HG02763 (cell line): ENCODE measurements around the gene DOC2A.

Experiments used
- ATAC-seq: cut with Tn5 transposase; IDR thresholded peaks from one replicate; pipeline ENCODE4 v1.9.1; 2021; ENCODE audit warnings: mild to moderate bottlenecking, moderate library complexity; ENCODE audit not compliant: unreplicated experiment

Gene DOC2A

DNA sequence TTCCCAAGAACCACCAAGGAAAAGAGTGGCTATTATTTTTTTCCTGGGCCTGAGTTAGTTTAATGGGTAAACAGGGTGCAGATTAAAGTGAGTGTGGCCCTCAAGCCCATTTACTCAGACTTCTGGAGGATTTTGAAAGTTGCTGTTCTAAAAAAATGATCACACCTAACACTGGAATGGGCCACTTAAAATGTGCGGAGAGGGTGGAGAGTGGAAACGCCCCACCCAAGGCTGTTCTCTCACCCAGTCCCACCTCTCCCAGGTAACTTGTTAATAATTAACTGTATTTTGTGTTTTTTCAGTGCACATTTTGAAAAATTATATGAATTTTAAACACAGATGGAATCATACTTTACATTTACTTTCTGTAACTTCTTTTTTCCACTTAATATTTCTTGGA lies 20.8 kb downstream of the DOC2A start:
- ATAC-seq, result no peak

DNA sequence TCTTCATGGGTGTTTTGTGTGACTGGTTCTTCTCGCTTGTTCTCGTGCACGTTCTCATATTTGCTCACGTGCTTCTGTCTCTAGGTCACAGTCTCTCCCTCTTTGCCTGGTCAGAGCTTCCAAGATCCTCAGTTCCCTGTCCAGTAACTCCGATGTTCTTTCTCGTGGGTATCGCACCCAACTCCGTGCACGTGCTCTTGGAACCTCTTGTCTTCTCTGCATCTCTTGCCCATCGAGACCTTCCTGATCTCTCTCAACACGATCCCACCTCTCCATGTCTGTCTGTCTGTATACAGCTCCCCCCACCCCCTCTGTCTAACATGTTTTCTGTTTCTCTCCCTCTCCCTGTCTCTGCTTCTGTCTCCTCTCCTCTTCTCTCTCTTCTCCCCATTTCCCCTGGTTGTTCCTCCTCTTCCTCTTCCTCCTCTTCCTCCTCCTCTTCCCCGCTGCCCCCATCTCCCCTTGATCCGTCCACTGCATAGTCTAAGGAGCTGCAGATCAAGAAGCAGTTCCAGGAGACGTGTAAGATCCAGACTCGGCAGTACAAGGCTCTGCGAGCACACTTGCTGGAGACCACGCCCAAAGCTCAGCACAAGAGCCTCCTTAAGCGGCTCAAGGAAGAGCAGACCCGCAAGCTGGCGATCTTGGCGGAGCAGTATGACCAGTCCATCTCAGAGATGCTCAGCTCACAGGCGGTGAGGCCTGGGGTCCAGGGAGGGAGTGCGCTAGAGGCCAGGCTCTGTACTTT lies 21.5 kb downstream of the DOC2A start:
- ATAC-seq, result no peak

DNA sequence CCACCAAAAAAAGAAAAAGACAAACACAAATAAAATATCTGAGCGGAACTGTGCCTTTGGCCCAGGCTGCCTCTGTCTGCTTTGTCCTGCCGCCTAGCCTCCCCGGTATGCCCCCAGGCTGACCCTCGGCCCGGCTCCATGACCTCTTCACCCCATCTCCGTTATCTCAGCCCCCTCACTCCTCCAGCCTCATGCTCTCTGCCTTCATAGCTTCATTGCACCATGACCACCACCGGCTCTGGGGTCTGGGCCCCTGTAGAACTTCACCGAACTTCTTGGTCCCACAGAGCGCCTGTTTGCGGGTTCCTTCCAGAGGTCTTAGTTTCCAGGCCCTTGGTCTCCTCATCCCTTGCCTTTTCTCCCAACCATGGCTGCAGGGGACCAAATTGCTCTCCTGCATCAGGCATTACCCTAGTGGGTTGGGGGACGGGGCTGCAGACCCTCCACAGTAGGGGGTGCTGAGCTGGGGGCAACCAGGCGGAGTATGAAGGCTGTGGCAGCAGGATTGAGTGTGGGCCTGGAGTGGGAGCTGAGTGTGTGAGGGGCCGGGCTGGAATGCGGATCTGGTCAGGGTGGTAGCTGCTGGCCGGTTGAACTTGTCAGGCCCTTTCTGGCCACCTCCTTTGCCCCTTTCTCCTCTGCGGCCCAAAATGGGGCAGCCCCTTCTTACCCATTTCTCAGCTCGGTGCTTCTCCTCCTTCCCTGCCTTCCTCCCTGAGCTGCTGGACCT lies 22.3 kb downstream of the DOC2A start:
- ATAC-seq, result no peak

DNA sequence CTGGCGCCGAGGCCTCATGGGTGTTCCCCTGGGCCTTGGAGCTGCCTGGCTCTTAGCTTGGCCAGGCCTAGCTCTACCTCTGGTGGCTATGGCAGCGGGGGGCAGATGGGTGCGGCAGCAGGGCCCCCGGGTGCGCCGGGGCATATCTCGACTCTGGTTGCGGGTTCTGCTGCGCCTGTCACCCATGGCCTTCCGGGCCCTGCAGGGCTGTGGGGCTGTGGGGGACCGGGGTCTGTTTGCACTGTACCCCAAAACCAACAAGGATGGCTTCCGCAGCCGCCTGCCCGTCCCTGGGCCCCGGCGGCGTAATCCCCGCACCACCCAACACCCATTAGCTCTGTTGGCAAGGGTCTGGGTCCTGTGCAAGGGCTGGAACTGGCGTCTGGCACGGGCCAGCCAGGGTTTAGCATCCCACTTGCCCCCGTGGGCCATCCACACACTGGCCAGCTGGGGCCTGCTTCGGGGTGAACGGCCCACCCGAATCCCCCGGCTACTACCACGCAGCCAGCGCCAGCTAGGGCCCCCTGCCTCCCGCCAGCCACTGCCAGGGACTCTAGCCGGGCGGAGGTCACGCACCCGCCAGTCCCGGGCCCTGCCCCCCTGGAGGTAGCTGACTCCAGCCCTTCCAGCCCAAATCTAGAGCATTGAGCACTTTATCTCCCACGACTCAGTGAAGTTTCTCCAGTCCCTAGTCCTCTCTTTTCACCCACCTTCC lies 23.3 kb downstream of the DOC2A start:
- no peak for ATAC-seq

DNA sequence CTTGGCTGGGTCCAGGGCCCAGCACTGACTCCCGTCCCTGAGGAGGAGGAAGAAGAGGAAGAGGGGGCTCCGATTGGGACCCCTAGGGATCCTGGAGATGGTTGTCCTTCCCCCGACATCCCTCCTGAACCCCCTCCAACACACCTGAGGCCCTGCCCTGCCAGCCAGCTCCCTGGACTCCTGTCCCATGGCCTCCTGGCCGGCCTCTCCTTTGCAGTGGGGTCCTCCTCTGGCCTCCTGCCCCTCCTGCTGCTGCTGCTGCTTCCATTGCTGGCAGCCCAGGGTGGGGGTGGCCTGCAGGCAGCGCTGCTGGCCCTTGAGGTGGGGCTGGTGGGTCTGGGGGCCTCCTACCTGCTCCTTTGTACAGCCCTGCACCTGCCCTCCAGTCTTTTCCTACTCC lies 23.9 kb downstream of the DOC2A start:
- no peak for ATAC-seq

DNA sequence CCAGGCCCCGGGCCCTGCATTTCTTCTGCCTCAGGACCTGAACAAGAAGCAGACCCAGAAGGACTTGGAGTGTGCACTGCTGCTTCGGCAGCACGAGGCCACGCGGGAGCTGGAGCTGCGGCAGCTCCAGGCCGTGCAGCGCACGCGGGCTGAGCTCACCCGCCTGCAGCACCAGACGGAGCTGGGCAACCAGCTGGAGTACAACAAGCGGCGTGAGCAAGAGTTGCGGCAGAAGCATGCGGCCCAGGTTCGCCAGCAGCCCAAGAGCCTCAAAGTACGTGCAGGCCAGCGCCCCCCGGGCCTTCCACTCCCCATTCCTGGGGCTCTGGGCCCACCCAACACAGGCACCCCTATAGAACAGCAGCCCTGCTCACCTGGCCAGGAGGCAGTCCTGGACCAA lies 24.6 kb downstream of the DOC2A start:
- no peak for ATAC-seq

DNA sequence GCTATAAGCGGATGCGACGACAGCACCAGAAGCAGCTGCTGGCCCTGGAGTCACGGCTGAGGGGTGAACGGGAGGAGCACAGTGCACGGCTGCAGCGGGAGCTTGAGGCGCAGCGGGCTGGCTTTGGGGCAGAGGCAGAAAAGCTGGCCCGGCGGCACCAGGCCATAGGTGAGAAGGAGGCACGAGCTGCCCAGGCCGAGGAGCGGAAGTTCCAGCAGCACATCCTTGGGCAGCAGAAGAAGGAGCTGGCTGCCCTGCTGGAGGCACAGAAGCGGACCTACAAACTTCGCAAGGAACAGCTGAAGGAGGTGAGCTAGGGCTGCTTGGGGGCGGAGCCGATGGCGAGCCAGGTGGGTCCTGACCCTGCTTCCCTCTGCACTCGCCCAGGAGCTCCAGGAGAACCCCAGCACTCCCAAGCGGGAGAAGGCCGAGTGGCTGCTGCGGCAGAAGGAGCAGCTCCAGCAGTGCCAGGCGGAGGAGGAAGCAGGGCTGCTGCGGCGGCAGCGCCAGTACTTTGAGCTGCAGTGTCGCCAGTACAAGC lies 25.5 kb downstream of the DOC2A start:
- no peak for ATAC-seq

DNA sequence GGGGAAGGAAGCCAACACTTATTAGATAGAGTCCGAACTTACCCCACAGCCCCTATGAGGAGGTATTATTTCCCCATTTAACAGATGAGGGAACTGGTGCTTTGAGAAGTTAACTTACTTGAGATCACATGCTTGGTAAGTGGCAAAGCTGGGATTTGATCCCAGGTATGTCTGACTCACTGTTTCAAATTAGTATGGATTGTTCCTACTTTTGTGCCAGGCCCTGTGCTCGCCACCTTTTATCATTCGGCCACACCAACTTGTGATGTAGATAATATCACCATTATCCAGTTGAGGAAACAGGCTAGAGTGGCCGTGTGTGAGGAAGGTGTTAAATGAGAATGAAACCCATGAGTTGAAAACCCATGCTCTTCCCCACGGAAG lies 26.1 kb downstream of the DOC2A start:
- no peak for ATAC-seq

DNA sequence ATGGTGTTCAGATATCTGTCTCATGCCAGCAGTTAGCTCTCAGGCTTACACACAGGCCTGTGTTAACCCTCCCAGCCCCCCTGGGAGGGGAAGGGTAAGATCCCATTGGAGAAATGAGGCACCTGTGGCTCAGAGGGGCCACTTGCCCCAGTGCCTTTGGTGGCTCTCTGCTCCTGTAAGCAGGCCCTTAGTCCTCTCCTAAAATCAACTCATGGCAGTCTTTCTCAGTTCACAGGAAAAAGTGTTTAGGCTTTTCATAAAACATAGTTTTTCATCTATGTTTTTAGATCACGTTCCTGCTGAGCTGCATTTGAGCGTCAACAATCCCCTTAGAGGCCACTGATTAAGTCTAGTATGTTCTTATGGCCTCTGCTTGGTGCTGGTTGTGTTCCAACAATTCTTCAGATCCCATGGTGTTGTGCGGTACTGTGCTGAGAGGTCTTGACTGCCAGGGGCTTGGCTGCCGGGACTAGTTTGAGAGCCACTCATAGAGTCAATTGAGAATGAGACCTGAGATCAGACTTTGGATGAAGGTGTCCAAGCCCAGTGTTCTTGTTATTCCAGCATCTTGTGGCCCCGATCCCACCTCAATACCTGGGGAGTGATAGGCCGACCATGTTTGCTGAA lies 26.6 kb downstream of the DOC2A start:
- no peak for ATAC-seq

DNA sequence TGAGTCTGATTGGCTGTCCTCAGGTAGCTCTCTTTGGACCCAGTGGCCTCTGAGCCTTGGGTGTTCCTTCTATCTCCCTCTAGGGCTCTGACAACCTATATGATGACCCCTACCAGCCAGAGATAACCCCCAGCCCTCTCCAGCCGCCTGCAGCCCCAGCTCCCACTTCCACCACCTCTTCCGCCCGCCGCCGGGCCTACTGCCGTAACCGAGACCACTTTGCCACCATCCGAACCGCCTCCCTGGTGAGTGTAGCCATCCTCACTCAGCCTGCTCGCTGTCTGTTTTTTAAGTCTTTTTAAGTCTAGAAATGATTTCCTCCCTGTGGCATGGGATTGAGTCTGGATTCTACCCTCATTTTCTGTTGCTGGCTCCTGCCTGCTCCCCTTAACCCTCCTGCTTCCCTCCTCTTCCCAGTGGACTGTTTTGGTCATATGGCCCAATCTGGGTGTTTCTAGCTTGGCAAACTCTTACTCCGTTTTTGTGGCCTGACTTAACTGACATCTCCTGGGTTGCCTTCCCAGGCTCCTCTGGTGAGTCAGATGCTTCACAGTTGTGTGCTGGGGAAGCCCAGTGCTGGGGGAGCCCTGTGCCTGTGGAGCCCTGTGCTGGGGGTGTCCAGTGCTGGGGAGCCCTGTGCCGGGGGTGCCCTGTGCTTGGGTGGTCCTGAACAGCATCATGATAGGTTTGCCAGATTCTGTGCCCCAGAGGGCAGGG lies 27.2 kb downstream of the DOC2A start:
- no peak for ATAC-seq

DNA sequence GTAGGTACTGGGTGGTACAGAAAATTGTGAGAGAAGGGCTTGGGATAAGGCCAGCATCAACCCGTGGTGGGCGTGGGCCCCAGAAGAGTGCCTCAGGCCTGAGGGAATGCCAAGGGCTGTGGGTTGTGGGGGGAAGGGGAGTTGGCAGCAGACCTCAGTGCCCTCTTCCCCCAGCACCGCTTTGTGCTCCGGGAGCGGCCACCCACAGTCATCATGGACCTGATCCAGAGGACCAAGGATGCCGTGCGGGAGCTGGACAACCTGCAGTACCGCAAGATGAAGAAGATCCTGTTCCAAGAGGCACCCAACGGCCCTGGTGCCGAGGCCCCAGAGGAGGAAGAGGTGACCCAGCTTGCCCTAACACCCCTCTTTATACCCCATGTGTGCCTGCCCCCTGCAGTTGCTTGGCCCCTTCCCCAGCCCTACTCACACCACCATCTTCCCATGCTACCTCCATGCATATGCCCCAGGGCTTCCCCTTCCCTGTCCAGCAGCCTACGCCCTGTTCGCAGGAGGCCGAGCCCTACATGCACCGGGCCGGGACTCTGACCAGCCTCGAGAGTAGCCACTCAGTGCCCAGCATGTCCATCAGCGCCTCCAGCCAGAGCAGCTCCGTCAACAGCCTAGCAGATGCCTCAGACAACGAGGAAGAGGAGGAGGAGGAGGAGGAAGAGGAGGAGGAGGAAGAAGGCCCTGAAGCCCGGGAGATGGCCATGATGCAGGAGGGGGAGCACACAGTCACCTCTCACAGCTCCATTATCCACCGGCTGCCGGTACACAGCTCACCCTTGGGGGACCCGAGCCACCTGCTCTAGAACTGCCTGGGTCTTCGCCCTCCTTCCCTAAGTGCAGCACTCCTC lies 28.0 kb downstream of the DOC2A start:
- ATAC-seq, result no peak

DNA sequence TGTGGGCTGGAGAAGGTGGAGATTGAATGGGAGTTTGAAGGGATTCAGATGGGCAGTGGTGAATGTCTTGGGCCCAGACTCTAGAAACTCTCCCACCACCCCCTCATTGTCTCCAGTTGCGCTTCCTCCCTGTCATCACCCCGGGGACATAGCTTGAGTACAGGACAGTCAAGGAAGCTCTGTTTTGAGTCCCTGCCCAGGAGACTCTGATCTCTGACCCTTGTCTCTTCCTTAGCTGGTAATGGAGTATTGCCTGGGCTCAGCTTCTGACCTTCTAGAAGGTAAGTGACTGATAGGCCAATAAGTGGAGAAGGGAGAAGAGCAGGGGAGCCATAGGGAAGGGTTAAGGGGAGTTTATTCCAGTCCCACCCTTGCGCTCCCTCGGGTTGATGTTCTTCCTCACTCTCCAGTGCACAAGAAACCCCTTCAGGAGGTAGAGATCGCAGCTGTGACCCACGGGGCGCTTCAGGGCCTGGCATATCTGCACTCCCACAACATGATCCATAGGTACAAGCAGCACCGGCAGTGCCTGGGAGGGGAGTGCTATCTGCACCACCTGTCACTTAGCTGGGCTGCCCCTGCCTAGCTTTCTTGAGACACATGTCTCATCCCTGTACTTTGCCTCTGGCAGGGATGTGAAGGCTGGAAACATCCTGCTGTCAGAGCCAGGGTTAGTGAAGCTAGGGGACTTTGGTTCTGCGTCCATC lies 32.1 kb downstream of the DOC2A start:
- ATAC-seq, result no peak

DNA sequence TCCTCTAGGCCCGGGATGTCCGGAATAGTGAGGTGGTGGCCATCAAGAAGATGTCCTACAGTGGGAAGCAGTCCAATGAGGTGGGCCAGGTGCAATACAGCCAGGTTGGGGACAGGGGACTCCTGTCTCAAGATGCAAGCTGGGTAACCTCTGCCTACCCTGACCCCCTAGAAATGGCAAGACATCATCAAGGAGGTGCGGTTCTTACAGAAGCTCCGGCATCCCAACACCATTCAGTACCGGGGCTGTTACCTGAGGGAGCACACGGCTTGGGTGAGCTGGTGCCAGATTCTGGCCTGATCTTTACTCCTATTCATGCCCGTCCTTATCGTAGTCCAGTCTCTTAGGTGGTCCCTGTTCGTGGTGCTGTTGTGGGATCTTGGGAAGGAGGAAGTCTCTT lies 32.7 kb downstream of the DOC2A start:
- no peak for ATAC-seq

DNA sequence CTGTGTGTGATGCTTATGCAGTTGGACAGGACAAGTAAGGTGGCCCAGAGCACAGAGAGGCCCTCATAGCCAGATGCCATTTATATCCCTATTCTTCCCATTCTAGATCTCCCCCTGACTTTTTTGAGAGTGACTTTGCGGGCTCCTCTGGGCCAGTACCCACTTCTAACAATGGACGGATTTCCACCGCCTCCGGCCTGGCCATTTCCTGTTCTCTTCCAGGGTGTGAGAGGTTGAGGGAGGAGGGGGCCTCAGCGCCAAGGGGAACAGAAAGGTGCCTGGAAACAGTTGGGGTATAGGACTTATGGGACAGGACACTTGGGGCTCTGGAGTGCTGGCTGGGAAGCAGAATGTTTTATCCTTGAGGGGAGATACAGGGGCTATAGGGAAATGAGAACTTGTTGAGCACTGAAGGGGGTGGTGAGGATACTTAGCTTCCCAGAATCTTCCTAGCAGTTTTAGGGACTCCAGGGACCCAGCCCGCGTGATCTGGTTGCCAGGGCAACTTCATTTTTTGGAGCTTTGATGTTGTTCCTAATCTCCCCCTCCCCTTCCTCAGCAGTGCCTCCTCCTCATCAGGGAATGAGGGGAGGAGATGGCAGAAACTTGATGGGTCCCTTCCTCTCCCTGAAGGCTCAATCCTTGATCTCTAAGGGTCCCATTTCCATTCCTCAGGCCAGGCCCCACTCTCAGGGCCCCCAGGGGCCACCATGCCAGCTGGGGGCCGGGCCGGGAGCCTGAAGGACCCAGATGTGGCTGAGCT lies 33.6 kb downstream of the DOC2A start:
- ATAC-seq, result no peak

DNA sequence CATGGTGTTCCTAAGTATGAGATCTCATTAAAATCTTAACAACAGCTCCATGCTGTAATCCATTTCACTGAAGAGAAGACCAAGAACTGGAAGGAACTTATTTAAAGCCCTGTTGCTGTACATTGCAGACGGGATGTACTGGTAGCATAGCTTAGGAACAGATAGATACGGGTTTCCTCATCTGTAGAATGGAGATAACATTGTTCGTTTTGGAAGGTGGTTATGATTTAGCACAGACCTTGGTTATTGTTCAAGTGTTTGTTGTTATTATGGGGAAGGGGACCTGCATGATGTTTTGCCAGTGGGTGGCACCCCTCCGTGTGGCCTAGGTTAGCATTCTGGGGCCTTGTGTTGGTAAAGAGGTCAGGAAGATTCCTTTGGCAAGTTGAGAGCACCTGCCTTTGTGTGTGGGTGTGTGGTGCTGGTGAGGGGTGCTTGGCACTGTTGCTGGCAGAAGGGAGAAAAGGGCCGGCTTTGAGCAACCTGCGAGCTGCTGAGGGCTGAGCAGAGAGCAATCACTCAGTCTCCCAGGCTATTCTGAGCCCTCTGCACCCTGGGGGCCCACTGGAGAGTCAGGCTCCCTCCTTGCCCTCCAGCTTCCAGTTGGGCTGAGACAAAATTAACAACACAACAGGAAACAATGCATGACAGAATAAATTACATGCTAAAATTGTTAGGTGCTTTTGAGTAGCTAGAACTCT lies 34.9 kb downstream of the DOC2A start:
- no peak for ATAC-seq

DNA sequence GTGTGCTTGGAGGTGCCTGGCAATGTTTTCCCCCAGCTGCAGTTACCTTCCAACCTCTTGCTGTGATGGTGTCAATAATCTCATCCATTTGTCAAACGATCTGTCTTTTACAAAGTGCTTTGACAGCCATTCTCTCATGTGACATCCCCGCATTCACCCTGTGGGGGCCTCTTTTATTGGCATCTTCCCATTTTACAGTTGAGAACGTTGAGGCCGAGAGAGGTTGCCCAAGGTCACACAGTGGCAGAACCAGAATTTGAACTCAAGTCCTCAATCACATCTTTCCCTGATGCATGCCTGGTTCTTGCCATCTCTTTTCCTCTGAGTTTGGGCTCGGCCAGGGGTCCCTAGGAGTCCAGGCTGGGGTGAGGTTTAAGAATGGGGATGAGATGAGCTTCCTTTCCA lies 35.7 kb downstream of the DOC2A start:
- no peak for ATAC-seq

DNA sequence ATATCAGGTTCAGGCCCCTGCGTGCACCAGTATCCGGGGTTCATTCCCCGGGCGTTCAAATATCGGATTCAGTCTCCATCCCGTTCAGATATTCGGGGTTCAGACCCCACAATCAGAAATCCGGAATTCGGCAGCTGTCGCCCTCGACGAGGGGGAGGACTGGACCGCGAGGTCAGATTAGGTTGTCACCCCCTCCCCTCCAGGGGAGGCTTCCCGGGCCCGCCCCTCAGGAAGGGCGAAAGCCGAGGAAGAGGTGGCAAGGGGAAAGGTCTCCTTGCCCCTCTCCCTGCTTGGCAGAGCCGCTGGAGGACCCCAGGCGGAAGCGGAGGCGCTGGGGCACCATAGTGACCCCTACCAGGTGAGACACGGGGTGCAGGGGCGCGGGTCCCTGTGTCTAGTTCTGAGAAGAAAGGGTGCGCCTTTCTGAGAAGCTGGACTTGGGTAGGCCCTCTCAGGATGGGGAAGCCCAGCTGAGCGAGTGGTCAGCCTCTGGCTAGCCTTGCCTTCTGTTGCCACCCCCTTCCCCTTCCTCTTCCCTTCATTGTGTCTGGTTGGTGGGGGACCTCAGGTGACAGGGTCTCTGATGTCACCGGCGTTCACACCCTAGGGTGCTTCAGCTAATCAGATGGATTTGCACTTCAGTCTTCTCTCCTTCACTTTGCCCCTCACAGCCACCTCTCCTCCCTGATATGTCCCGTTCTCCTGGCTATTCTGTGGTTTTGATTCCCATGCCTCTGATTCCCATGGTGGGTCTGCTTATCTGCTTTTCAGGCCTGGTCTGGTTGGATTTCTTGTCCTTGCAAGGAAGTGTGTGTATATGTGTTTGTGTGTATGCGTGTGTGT lies 36.3 kb downstream of the DOC2A start:
- ATAC-seq, result no peak
